Measurements from ENCODE around the gene CSNK1G1. TPM values are rescaled to one million over a fixed set of nuclear protein-coding genes. Genes with fewer than 3 reads are reported as not detected.

CSNK1G1 gene
- total RNA-seq, 1 donor from 2014 or later = 19.9 TPM

DNA sequence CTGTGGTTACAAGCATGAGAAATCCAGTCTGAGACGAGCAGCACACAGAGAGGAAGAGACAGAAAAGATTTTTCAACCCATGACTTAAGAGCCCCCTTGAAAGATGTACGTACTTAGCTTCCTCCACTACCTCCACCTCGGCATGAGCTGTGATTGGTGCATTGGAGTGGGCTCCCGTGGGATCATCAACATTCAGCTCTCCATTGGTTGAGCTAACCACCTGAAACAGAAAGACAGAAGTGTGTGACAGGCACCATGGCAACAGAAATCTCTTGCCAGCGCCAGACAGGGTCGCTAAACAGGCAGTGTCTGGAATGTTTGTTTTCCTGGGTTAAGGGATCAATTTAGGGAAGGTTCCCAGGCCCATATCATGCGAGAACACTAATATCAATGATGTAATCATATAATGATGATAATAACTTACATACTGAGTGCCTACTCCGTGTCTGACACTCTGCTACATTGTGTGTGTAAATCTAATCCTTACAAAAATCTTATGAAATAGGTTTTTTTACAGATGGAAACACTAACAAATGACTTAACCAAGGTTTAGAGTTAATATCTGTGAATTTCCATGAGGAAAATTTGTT lies 175.6 kb downstream of the CSNK1G1 start:
- no peaks in the 10 kb centered on the region for H3K27me3 Mint-ChIP-seq
- no peak for DNase-seq (ENCODE audit: extremely low spot score, unreplicated experiment)
- H3K36me3 Mint-ChIP-seq = peaks cover 15% of the 10 kb centered on the region
- H3K4me1 Mint-ChIP-seq (ENCODE audit: unreplicated experiment) = peaks cover 18% of the 10 kb centered on the region
- H3K9me3 Mint-ChIP-seq = no peaks in the 10 kb centered on the region
- H3K4me3 Mint-ChIP-seq = no peak overlapping the region
- TF ChIP-seq, protein P1, sequence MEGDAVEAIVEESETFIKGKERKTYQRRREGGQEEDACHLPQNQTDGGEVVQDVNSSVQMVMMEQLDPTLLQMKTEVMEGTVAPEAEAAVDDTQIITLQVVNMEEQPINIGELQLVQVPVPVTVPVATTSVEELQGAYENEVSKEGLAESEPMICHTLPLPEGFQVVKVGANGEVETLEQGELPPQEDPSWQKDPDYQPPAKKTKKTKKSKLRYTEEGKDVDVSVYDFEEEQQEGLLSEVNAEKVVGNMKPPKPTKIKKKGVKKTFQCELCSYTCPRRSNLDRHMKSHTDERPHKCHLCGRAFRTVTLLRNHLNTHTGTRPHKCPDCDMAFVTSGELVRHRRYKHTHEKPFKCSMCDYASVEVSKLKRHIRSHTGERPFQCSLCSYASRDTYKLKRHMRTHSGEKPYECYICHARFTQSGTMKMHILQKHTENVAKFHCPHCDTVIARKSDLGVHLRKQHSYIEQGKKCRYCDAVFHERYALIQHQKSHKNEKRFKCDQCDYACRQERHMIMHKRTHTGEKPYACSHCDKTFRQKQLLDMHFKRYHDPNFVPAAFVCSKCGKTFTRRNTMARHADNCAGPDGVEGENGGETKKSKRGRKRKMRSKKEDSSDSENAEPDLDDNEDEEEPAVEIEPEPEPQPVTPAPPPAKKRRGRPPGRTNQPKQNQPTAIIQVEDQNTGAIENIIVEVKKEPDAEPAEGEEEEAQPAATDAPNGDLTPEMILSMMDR (conservative IDR thresholded peaks at IDR 0.05) = no peak
- H3K27ac Mint-ChIP-seq = no peak overlapping the region

DNA sequence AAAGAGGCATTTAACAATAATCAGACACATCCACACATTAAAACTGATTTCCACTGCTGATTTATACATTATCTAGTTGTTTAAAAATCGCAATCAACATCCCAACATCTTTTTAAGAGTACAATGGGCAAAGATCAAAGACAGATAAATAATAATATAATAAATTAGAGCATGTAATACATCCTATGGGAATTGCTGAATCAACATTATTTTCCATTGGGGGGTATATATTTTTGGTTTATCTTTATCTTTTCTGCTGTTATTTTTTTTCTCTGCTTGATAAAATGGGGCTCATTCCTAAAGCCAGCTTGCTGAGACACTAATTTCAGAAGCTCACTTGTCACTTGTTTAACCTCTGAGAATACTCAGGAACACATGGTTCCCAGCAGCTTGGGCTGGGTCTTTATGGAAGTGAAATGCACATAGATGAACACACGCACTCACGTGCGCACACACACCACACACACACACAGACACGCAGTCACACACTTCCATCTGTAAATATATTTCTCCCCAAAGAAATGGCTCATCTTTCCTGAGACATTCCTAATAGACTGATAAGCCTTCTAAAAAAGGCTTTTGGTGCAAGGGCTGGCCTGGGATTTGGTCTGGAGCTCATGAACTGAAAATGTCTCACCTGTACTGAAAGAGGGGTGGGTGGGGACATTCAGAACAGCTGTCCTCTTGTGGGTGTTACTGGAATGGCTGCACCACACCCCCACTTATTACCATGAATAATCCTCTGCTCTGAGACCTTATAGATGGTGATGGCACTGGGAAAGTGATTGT lies 189.7 kb downstream of the CSNK1G1 start:
- H3K4me3 Mint-ChIP-seq = no peak overlapping the region
- TF ChIP-seq, protein P1 (conservative IDR thresholded peaks at IDR 0.05) = no peak
- no peaks in the 10 kb centered on the region for H3K9me3 Mint-ChIP-seq
- H3K27ac Mint-ChIP-seq = peak overlapping the region; percentile 15
- peaks cover 7% of the 10 kb centered on the region for H3K36me3 Mint-ChIP-seq
- DNase-seq (ENCODE audit: extremely low spot score, unreplicated experiment) = no peak
- no peaks in the 10 kb centered on the region for H3K27me3 Mint-ChIP-seq
- H3K4me1 Mint-ChIP-seq (ENCODE audit: unreplicated experiment) = peaks cover 9% of the 10 kb centered on the region

DNA sequence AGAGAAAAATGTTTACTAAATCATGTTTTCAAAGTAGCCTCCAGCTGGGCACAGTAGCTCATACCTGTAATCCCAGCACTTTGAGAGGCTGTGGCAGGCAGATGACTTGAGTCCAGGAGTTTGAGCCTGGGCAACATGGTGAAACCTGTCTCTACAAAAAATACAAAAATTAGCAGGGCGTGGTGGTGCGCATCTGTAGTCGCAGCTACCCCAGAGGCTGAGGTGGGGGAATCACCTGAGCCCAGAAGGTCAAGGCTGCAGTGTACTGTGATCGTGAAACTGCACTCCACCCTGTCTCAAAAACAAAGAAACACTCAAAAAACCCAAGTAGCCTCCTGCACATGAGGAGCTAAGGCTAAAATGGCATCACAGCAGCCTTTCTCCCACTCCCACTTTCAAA lies 191.5 kb downstream of the CSNK1G1 start:
- Mint-ChIP-seq H3K36me3 (peaks cover 11% of the 10 kb centered on the region), H3K4me3 (peak overlapping the region; percentile 88), H3K4me1 (ENCODE audit: unreplicated experiment) (peaks cover 16% of the 10 kb centered on the region), H3K27me3 (no peaks in the 10 kb centered on the region), H3K9me3 (no peaks in the 10 kb centered on the region), H3K27ac (peak overlapping the region; percentile 92)
- TF ChIP-seq, protein P1 (conservative IDR thresholded peaks at IDR 0.05) = no peak
- no peak for DNase-seq (ENCODE audit: extremely low spot score, unreplicated experiment)

DNA sequence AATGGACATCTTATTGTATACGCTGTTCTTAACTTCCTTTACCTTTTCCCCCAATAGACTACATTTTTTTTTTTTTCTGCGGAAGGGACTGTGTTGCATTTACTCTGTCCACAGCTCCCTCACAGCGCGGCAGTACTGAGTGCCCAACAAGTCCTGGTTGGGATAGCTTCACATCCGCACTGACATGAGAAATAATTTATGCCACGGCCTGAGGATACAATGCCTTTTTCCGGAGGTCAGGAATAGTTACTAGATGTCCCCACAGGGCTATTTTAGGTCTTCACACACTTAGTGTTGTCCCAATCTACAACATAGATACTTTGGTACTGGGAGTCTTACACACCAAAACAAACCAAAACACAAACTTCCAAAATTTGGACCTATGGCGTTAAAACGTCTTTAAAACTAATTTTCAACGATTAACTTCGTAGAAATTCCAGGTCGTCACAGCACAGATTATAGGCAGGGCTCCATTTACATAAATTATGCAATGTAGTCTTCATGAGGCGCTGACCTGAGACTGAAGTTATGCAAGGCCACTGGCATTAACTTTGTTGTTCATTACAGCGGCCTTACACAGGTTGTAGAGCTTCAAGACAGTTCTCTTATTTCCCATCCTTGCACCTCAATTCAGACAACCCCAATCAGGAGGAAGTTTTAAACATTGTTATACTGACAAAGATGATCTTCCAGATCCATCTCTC lies 192.2 kb downstream of the CSNK1G1 start:
- Mint-ChIP-seq H3K36me3 (peaks cover 11% of the 10 kb centered on the region), H3K27me3 (no peaks in the 10 kb centered on the region), H3K4me3 (peak overlapping the region; percentile 88), H3K27ac (peak overlapping the region; percentile 92), H3K4me1 (ENCODE audit: unreplicated experiment) (peaks cover 16% of the 10 kb centered on the region), H3K9me3 (no peaks in the 10 kb centered on the region)
- DNase-seq (ENCODE audit: extremely low spot score, unreplicated experiment) = no peak
- TF ChIP-seq, protein P1 (conservative IDR thresholded peaks at IDR 0.05) = no peak

DNA sequence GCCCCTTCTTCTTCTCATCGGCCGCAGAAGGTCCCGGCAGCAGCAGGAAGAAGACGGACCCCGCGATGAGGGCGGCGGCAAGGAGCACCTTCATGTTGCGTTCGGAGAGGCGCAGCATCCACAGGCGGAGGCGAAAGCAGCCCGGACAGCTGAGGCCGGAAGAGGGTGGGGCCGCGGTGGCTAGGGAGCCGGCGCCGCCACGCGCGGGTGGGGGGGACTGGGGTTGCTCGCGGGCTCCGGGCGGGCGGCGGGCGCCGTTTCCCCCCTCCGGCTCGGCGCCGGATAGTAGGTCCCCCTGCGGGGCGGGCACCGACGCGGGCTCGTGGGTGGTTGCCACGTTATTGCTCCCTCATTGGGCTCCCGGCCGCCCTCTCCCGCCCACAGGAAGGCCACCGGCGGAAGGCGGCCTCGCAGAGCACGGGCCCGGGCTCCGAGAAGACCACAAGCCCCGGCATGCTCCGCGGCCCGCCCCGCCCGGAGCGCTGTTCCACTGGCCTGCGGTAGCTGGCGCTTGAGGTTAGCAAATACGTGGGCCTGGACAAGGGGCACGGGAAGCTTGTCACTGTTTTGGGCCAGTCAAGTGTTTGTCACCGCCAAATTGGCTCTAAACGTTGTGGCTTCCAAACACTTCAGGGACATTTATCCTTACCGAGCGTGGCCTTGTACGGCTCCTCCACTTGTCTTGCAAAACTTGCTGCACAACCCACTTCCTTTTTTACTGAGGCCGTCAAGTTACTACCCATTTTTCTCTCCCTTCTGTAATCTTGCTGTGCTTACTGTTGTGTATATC lies 192.9 kb downstream of the CSNK1G1 start, which contains the start of gene PPIB:
PPIB (minus strand) TSS at position 154 of the 790 bp plus-strand sequence; CDS start at position 118, 36 bp downstream.
- Mint-ChIP-seq H3K4me1 (ENCODE audit: unreplicated experiment) (peaks cover 16% of the 10 kb centered on the region), H3K4me3 (peak within 1 kb of the TSS; percentile 89), H3K9me3 (no peaks in the 10 kb centered on the region), H3K27ac (peak within 1 kb of the TSS; percentile 92), H3K36me3 (peaks cover 15% of the 10 kb centered on the region), H3K27me3 (no peaks in the 10 kb centered on the region)
- TF ChIP-seq, protein P1 (conservative IDR thresholded peaks at IDR 0.05) = peak; percentile 44
- peak; percentile 97 for DNase-seq (ENCODE audit: extremely low spot score, unreplicated experiment)

All from type B pancreatic cell (in vitro differentiated cells).